ENCODE measurements around the gene TCEA2.

DNA sequence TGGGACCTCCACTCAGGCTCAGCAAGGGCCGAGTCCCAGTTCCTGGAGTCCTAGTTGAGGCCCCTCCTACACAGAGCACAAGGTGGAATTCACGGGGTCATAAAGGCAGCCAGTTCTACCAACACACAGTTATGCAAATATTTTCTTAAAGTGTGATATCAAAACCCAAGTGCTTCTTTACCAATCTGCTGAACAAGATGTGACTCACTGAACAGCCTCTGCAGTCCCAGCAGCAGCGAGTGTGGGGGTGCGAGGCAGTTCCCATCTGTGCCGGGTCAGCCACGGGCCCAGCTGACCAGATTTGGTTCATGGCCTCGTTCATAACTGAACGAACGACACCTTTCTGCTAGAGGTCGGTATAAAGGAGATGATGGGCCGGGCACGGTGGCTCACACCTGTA lies 4.5 kb upstream of the TCEA2 start:
- TF ChIP-seq, protein P1, sequence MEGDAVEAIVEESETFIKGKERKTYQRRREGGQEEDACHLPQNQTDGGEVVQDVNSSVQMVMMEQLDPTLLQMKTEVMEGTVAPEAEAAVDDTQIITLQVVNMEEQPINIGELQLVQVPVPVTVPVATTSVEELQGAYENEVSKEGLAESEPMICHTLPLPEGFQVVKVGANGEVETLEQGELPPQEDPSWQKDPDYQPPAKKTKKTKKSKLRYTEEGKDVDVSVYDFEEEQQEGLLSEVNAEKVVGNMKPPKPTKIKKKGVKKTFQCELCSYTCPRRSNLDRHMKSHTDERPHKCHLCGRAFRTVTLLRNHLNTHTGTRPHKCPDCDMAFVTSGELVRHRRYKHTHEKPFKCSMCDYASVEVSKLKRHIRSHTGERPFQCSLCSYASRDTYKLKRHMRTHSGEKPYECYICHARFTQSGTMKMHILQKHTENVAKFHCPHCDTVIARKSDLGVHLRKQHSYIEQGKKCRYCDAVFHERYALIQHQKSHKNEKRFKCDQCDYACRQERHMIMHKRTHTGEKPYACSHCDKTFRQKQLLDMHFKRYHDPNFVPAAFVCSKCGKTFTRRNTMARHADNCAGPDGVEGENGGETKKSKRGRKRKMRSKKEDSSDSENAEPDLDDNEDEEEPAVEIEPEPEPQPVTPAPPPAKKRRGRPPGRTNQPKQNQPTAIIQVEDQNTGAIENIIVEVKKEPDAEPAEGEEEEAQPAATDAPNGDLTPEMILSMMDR (conservative IDR thresholded peaks at IDR 0.05; ENCODE audit: low read length): no peak
- no peak for TF ChIP-seq EZH2phosphoT487 (IDR thresholded peaks at IDR 0.05; ENCODE audit: borderline replicate concordance, low read depth, low read length)
